Measurements from ENCODE around the gene SRMS.

Gene SRMS

GRCh38 chr20:63567136-63567385, 19.5 kb upstream of the SRMS start:
- no peak for FAIRE-seq
- DNase-seq (ENCODE audit: insufficient read length, low spot score), result no peak
- TF ChIP-seq CTCF (IDR thresholded peaks at IDR 0.05; ENCODE audit: insufficient read depth, missing control alignments), result no peak

GRCh38 chr20:63566395-63567135, 19.0 kb upstream of the SRMS start:
- DNase-seq (ENCODE audit: insufficient read length, low spot score), result no peak
- no peak for TF ChIP-seq CTCF (IDR thresholded peaks at IDR 0.05; ENCODE audit: insufficient read depth, missing control alignments)
- FAIRE-seq, result no peak

GRCh38 chr20:63565699-63566335, 18.3 kb upstream of the SRMS start:
- TF ChIP-seq CTCF (IDR thresholded peaks at IDR 0.05; ENCODE audit: insufficient read depth, missing control alignments), result no peak
- no peak for DNase-seq (ENCODE audit: insufficient read length, low spot score)
- no peak for FAIRE-seq

GRCh38 chr20:63565021-63565698, 17.6 kb upstream of the SRMS start:
- DNase-seq (ENCODE audit: insufficient read length, low spot score) (no peak), FAIRE-seq (no peak)
- no peak for TF ChIP-seq CTCF (IDR thresholded peaks at IDR 0.05; ENCODE audit: insufficient read depth, missing control alignments)

- TF ChIP-seq CTCF (IDR thresholded peaks at IDR 0.05; ENCODE audit: insufficient read depth, missing control alignments), result no peak
- FAIRE-seq, result no peak
- DNase-seq (ENCODE audit: insufficient read length, low spot score), result no peak
Observed at GRCh38 chr20:63564036-63564810, 16.7 kb upstream of the SRMS start.

GRCh38 chr20:63563225-63563935, 15.8 kb upstream of the SRMS start:
- DNase-seq (ENCODE audit: insufficient read length, low spot score), result no peak
- FAIRE-seq, result no peak
- no peak for TF ChIP-seq CTCF (IDR thresholded peaks at IDR 0.05; ENCODE audit: insufficient read depth, missing control alignments)

All from D721Med (cell line).